Measurements from ENCODE around the gene EOMES. TPM values are rescaled to one million over a fixed set of nuclear protein-coding genes. Genes with fewer than 3 reads are reported as not detected.

Gene EOMES
- under 0.01 and 0.06 TPM in 2 replicates for total RNA-seq

GRCh38 chr3:27721717-27722564 is at the start of gene EOMES:
Gene EOMES, minus strand, starts transcription at chr3:27722323. Its CDS starts 29 bp downstream, at chr3:27722294.

Other genes starting within 250 kb of the EOMES start
- gene SLC4A7, start 237.9 kb downstream of the EOMES start, total RNA-seq: 209 and 313 TPM in 2 replicates